T47D (cell line): ENCODE data around the gene DUSP28.

ENCODE experiments used
- DNase-seq, 2 experiments: peaks; one replicate each; pipeline versions ENCODE4 v3.0.0 to v3.0.0-alpha.2; 2011 to 2012; ENCODE audit warnings: low read depth in 1 of 2, low spot score in 1 of 2
- JUND ChIP-seq: IDR thresholded peaks from 2 replicates; pipeline ENCODE4 v1.6.1; 2012; ENCODE audit warnings: low read depth
- in situ Hi-C: cut with HindIII; loops from 2 replicates; pipeline ENCODE4 v1.10.0; 2016; ENCODE audit warnings: low sequenced_read_pairs, low pct_unique_long_range_greater_than_20kb

DUSP28 gene

GRCh38 chr2:240573516-240574385 lies 13.6 kb downstream of the DUSP28 start:
- DNase-seq, result no peak
- no peak for TF ChIP-seq JUND
- in situ Hi-C loops, result no loop called here

- in situ Hi-C loops, result no loop called here
- DNase-seq, result no peak
- TF ChIP-seq JUND, result no peak
Observed at GRCh38 chr2:240574386-240575100, 14.4 kb downstream of the DUSP28 start.

GRCh38 chr2:240575101-240575965 lies 15.2 kb downstream of the DUSP28 start:
- in situ Hi-C loops, result no loop called here
- DNase-seq, result no peak
- TF ChIP-seq JUND, result no peak

GRCh38 chr2:240576036-240576435 lies 15.9 kb downstream of the DUSP28 start:
- DNase-seq, result no peak
- in situ Hi-C loops, result no loop called here
- TF ChIP-seq JUND, result no peak

GRCh38 chr2:240576436-240577205 lies 16.5 kb downstream of the DUSP28 start:
- no peak for TF ChIP-seq JUND
- no peak for DNase-seq
- in situ Hi-C loops, result no loop called here

GRCh38 chr2:240577281-240578109 lies 17.3 kb downstream of the DUSP28 start:
- no peak for DNase-seq
- TF ChIP-seq JUND, result no peak
- in situ Hi-C loops, result no loop called here

- TF ChIP-seq JUND, result no peak
- in situ Hi-C loops, result no loop called here
- DNase-seq, result no peak
Observed at GRCh38 chr2:240578110-240578450, 17.9 kb downstream of the DUSP28 start.

GRCh38 chr2:240578488-240578887 lies 18.3 kb downstream of the DUSP28 start:
- TF ChIP-seq JUND, result no peak
- DNase-seq, result no peak
- in situ Hi-C loops, result no loop called here

GRCh38 chr2:240579071-240579762 lies 19.1 kb downstream of the DUSP28 start:
- in situ Hi-C loops, result no loop called here
- TF ChIP-seq JUND, result no peak
- DNase-seq, result no peak

- DNase-seq, result no peak
- in situ Hi-C loops, result no loop called here
- TF ChIP-seq JUND, result no peak
Observed at GRCh38 chr2:240579771-240580614, 19.8 kb downstream of the DUSP28 start.
